D721Med (cell line): ENCODE results near the gene ST6GALNAC6.
"Not testable (repeated sequence)": the region's sequence is repeated elsewhere in the genome, so short reads cannot be mapped to it uniquely, and the experiment has no call there.

Source experiments
- DNase-seq: peaks from one replicate; pipeline ENCODE4 v3.0.0; 2011; ENCODE audit warnings: low spot score; ENCODE audit not compliant: insufficient read length
- FAIRE-seq: peaks from 2 replicates; lab custom pipeline; 2011; peaks lifted over from hg19 to GRCh38; lab: Jason Lieb, UNC
- CTCF ChIP-seq: IDR thresholded peaks from 2 replicates; pipeline ENCODE4 v1.5.1; 2012; ENCODE audit warnings: mild to moderate bottlenecking, control low read depth; ENCODE audit not compliant: insufficient read depth; ENCODE audit errors: missing control alignments

The ST6GALNAC6 gene

GRCh38 chr9:127872369-127873222 lies 26.8 kb downstream of the ST6GALNAC6 start:
- no peak for DNase-seq
- no peak for FAIRE-seq
- no peak for TF ChIP-seq CTCF

GRCh38 chr9:127871531-127871930 lies 27.9 kb downstream of the ST6GALNAC6 start:
- FAIRE-seq (no peak), DNase-seq (no peak)
- no peak for TF ChIP-seq CTCF

- FAIRE-seq (no peak), DNase-seq (no peak)
- no peak for TF ChIP-seq CTCF
These were observed 28.5 kb downstream of the ST6GALNAC6 start for GRCh38 chr9:127870887-127871286.

- not testable (repeated sequence) for FAIRE-seq, DNase-seq
These were observed 29.3 kb downstream of the ST6GALNAC6 start for GRCh38 chr9:127870153-127870491.

- TF ChIP-seq CTCF = peak; percentile 83
- peak; percentile 98 for DNase-seq
- no peak for FAIRE-seq
These were observed 29.9 kb downstream of the ST6GALNAC6 start for GRCh38 chr9:127869310-127870152.

- FAIRE-seq (no peak), DNase-seq (no peak)
- no peak for TF ChIP-seq CTCF
These were observed 31.0 kb downstream of the ST6GALNAC6 start for GRCh38 chr9:127868278-127868902.
